Measurements from ENCODE around the gene ICAM2.

GRCh38 chr17:64045176-64045575, 24.7 kb upstream of the ICAM2 start:
- TF ChIP-seq, protein P1, sequence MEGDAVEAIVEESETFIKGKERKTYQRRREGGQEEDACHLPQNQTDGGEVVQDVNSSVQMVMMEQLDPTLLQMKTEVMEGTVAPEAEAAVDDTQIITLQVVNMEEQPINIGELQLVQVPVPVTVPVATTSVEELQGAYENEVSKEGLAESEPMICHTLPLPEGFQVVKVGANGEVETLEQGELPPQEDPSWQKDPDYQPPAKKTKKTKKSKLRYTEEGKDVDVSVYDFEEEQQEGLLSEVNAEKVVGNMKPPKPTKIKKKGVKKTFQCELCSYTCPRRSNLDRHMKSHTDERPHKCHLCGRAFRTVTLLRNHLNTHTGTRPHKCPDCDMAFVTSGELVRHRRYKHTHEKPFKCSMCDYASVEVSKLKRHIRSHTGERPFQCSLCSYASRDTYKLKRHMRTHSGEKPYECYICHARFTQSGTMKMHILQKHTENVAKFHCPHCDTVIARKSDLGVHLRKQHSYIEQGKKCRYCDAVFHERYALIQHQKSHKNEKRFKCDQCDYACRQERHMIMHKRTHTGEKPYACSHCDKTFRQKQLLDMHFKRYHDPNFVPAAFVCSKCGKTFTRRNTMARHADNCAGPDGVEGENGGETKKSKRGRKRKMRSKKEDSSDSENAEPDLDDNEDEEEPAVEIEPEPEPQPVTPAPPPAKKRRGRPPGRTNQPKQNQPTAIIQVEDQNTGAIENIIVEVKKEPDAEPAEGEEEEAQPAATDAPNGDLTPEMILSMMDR (IDR thresholded peaks at IDR 0.05; ENCODE audit: low read depth, low read length, poor library complexity, severe bottlenecking), result no peak
- no peak for TF ChIP-seq EZH2phosphoT487 (IDR thresholded peaks at IDR 0.05; ENCODE audit: borderline replicate concordance, low read length)
